HL-60 (cell line): ENCODE results near the gene MOK.

Experiments
- DNase-seq, 2 experiments: peaks; one replicate each; pipeline ENCODE4 v3.0.0-alpha.2; 2010 to 2020; ENCODE audit warnings: low read depth in 1 of 2, low spot score in 1 of 2
- H3K27ac ChIP-seq: fragments of 250-450 bp; sonication (Bioruptor Pico); replicated peaks from 2 replicates; pipeline ENCODE4 v1.5.1; 2020; ENCODE audit warnings: mild to moderate bottlenecking, moderate library complexity
- H3K27me3 ChIP-seq: fragments of 250-450 bp; sonication (Bioruptor Pico); 2 replicates; pipeline ENCODE4 v1.5.1; 2021; ENCODE audit warnings: mild to moderate bottlenecking, moderate library complexity; ENCODE audit not compliant: insufficient read depth, poor library complexity, severe bottlenecking
- H3K4me3 ChIP-seq: replicated peaks from 2 replicates; pipeline ENCODE4 v1.5.1; 2011; ENCODE audit warnings: mild to moderate bottlenecking, control low read depth, low read length; ENCODE audit not compliant: insufficient read depth
- GABPA ChIP-seq: IDR thresholded peaks from 2 replicates; pipeline ENCODE4 v1.6.1; 2012; ENCODE audit warnings: low read depth
- POLR2AphosphoS5 ChIP-seq: IDR thresholded peaks from 2 replicates; pipeline ENCODE4 v1.6.1; 2012; ENCODE audit warnings: low read depth
- SPI1 ChIP-seq: IDR thresholded peaks from 2 replicates; pipeline ENCODE4 v1.6.1; 2012; ENCODE audit warnings: low read depth, mild to moderate bottlenecking, borderline replicate concordance
- TF ChIP-seq, protein P1 (sequence below): IDR thresholded peaks from one replicate; pipeline ENCODE4 v1.5.1; 2011; ENCODE audit warnings: low read length, control low read depth, inconsistent platforms; ENCODE audit not compliant: insufficient read depth
- TF ChIP-seq, protein P2 (sequence below): IDR thresholded peaks from 2 replicates; pipeline ENCODE4 v1.6.1; 2012; ENCODE audit warnings: low read depth; ENCODE audit not compliant: insufficient replicate concordance

MOK gene

DNA sequence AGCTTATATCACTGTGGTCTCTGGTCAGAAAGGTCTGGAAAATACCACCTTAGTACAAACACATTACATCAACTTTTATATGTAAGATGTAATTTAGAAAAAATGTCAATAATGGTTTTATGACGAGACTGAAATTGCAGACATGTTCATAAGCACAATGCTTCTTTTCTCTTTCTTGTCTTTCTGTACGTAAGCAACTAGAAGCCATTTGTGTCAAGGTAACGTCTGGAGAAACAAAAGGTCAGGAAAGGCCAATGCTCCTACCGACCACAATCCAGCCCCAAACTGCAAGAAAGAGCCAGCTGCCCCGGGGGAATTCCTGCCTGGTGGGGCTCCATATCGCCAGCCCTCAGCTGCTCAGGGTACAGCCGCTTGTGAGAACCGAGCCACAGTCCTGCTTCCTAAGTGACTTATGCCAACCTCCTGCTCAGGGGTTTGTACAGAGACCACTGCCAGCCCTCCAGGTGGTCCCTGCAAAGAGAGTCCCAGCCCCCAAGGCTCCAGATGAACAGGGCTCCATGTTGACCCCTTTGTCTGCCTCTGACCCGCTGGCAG, 20.9 kb upstream of the MOK start:
- no peak overlapping the region for H3K4me3 ChIP-seq

DNA sequence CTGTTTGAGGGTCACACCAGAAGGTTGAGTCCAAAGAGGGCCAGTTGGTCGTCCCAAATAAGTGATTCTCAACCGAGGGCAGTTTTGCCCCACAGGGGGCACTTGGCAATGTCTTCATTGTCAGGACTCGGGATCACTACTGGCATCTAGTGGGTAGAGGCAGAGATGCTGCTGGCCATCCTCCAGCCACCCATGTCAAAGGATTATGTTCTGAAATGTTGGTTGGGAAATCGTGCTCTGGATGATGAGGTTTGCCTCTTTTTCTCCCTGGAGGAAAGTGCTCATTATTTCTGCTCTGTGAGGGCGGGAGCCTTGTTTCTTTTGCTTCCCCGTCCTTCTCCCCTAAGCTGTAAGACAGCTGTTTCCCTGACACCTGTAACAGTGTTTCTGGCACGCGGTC, 18.1 kb upstream of the MOK start:
- Histone ChIP-seq H3K27me3 (no peaks in the 10 kb centered on the region), H3K4me3 (no peak overlapping the region), H3K27ac (no peak overlapping the region)
- TF ChIP-seq, protein P1, sequence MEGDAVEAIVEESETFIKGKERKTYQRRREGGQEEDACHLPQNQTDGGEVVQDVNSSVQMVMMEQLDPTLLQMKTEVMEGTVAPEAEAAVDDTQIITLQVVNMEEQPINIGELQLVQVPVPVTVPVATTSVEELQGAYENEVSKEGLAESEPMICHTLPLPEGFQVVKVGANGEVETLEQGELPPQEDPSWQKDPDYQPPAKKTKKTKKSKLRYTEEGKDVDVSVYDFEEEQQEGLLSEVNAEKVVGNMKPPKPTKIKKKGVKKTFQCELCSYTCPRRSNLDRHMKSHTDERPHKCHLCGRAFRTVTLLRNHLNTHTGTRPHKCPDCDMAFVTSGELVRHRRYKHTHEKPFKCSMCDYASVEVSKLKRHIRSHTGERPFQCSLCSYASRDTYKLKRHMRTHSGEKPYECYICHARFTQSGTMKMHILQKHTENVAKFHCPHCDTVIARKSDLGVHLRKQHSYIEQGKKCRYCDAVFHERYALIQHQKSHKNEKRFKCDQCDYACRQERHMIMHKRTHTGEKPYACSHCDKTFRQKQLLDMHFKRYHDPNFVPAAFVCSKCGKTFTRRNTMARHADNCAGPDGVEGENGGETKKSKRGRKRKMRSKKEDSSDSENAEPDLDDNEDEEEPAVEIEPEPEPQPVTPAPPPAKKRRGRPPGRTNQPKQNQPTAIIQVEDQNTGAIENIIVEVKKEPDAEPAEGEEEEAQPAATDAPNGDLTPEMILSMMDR = peak; percentile 71
- TF ChIP-seq, protein P2, sequence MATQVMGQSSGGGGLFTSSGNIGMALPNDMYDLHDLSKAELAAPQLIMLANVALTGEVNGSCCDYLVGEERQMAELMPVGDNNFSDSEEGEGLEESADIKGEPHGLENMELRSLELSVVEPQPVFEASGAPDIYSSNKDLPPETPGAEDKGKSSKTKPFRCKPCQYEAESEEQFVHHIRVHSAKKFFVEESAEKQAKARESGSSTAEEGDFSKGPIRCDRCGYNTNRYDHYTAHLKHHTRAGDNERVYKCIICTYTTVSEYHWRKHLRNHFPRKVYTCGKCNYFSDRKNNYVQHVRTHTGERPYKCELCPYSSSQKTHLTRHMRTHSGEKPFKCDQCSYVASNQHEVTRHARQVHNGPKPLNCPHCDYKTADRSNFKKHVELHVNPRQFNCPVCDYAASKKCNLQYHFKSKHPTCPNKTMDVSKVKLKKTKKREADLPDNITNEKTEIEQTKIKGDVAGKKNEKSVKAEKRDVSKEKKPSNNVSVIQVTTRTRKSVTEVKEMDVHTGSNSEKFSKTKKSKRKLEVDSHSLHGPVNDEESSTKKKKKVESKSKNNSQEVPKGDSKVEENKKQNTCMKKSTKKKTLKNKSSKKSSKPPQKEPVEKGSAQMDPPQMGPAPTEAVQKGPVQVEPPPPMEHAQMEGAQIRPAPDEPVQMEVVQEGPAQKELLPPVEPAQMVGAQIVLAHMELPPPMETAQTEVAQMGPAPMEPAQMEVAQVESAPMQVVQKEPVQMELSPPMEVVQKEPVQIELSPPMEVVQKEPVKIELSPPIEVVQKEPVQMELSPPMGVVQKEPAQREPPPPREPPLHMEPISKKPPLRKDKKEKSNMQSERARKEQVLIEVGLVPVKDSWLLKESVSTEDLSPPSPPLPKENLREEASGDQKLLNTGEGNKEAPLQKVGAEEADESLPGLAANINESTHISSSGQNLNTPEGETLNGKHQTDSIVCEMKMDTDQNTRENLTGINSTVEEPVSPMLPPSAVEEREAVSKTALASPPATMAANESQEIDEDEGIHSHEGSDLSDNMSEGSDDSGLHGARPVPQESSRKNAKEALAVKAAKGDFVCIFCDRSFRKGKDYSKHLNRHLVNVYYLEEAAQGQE = no peak
- no peak for TF ChIP-seq POLR2AphosphoS5
- TF ChIP-seq GABPA = no peak
- no peak for TF ChIP-seq SPI1
- DNase-seq = peak in 1 of 2 experiments; percentile 81

More for the DNA sequence above, 20.9 kb upstream of the MOK start:
- Histone ChIP-seq H3K27me3 (no peaks in the 10 kb centered on the region), H3K27ac (no peak overlapping the region)
- DNase-seq = no peak
- TF ChIP-seq, protein P1 = no peak
- TF ChIP-seq SPI1 (no peak), POLR2AphosphoS5 (no peak), GABPA (no peak)
- TF ChIP-seq, protein P2 = no peak

DNA sequence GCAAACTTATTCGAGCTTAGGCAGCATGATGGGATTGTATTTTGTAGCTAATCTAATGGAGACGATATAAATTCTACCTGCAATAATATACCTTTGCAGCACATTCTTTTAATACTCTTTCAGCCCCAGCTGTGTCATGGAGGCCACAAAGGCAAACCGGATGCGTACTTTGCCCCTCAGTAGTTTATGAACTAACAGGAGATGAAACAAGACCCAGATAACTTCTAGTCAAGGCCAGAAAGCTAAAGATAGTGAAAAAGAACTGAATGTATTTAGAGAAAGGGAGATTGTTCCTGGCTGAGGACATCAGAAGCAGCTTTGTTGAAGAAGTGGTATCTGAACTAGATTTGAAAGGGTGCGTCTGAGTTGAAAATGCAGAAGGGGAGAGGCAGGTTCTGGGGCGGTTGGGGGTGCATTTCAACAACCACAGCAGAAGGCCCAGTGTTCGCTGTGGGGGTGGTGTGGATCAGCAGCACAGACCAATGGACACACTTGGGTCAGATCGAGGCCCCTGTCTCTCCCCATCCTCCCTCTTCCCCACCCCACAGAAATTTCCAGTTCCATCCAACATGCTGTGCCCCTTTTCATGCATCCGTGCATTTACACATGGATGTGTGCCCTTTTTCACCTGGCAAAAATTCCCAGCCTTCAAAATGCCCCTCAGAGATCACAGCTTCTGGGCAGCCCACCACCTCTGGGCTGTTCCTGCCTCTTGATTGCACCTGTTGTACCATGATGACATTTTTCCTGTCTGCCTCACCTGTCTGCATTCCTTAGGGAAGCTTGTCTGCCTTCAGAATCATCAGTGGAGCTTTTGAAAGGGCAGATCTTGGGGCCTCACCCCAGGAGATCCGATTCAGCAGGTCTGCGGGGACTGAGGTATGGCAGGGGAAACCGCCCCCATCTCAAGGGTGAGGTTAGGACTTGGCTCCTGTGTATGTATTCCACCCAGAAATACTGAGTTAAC, 16.8 kb upstream of the MOK start:
- no peak overlapping the region for H3K4me3 ChIP-seq
- TF ChIP-seq SPI1 (no peak), GABPA (no peak), POLR2AphosphoS5 (no peak)
- TF ChIP-seq, protein P2 = no peak
- TF ChIP-seq, protein P1 = no peak
- no peak overlapping the region for H3K27ac ChIP-seq
- no peak for DNase-seq
- H3K27me3 ChIP-seq = no peaks in the 10 kb centered on the region
